Epidermal melanocyte (primary cell): Measurements from ENCODE around the gene PLIN3.
A peak's percentile ranks its signal among the peaks of the same experiment; 100 is the strongest.
"Not testable (repeated sequence)": the region's sequence is repeated elsewhere in the genome, so short reads cannot be mapped to it uniquely, and the experiment has no call there.

ENCODE experiments used
- DNase-seq: peaks from one replicate; pipeline ENCODE4 v3.0.0; 2011; ENCODE audit warnings: low spot score; ENCODE audit not compliant: insufficient read length

The PLIN3 gene

GRCh38 chr19:4891066-4891465 is 23.6 kb upstream of the PLIN3 start:
- DNase-seq: no peak

GRCh38 chr19:4889034-4889815 is 21.8 kb upstream of the PLIN3 start:
- DNase-seq: no peak

- DNase-seq: not testable (repeated sequence)
These were observed 20.3 kb upstream of the PLIN3 start for GRCh38 chr19:4887803-4888202.

GRCh38 chr19:4884993-4885392 is 17.5 kb upstream of the PLIN3 start:
- not testable (repeated sequence) for DNase-seq

GRCh38 chr19:4882874-4883273 is 15.4 kb upstream of the PLIN3 start:
- DNase-seq: not testable (repeated sequence)

- no peak for DNase-seq
These were observed 11.6 kb upstream of the PLIN3 start for GRCh38 chr19:4879041-4879440.

GRCh38 chr19:4878491-4878968 is 11.1 kb upstream of the PLIN3 start:
- DNase-seq: no peak

- DNase-seq: no peak
These were observed 10.5 kb upstream of the PLIN3 start for GRCh38 chr19:4877753-4878490.

GRCh38 chr19:4873930-4874329 is 6.5 kb upstream of the PLIN3 start:
- DNase-seq: no peak

GRCh38 chr19:4871711-4872110 is 4.2 kb upstream of the PLIN3 start:
- DNase-seq: no peak

- no peak for DNase-seq
These were observed 2.7 kb upstream of the PLIN3 start for GRCh38 chr19:4870025-4870700.

- no peak for DNase-seq
These were observed 893 bp upstream of the PLIN3 start for GRCh38 chr19:4868286-4868834.

GRCh38 chr19:4866595-4867424 is 657 bp downstream of the PLIN3 start:
- peak; percentile 28 for DNase-seq

GRCh38 chr19:4861147-4861546 is 6.3 kb downstream of the PLIN3 start:
- DNase-seq: no peak

GRCh38 chr19:4859697-4860096 is 7.8 kb downstream of the PLIN3 start:
- no peak for DNase-seq

- DNase-seq: not testable (repeated sequence)
These were observed 11.0 kb downstream of the PLIN3 start for GRCh38 chr19:4856468-4856867.

- DNase-seq: not testable (repeated sequence)
These were observed 14.0 kb downstream of the PLIN3 start for GRCh38 chr19:4853506-4853905.

GRCh38 chr19:4852484-4852883 is 15.0 kb downstream of the PLIN3 start:
- DNase-seq: no peak

- peak; percentile 54 for DNase-seq
These were observed 15.7 kb downstream of the PLIN3 start for GRCh38 chr19:4851551-4852290.

GRCh38 chr19:4849019-4849418 is 18.4 kb downstream of the PLIN3 start:
- DNase-seq: no peak
